AG04450 (cell line): ENCODE results near the gene PTS. TPM values are rescaled to one million over a fixed set of nuclear protein-coding genes. Genes with fewer than 3 reads are reported as not detected.

ENCODE experiments used
- CTCF ChIA-PET: fragments of 300-600, 350-600 bp; formaldehyde crosslinking; extraction: SDS; loops from one replicate; lab custom pipeline; 2022; ENCODE audit warnings: antibody characterized with exemption, inconsistent platforms; lab: Charles Lee
- POLR2A ChIA-PET: fragments of 350-600 bp; formaldehyde crosslinking; extraction: SDS; loops from one replicate; lab custom pipeline; 2021; ENCODE audit warnings: antibody characterized with exemption, inconsistent platforms; lab: Yijun Ruan, JAX
- DNase-seq: peaks from one replicate; pipeline ENCODE4 v3.0.0-alpha.2; 2011; ENCODE audit warnings: low read depth, low spot score
- H3K27ac ChIP-seq: one replicate; pipeline ENCODE4 v1.5.1; 2012; ENCODE audit warnings: low read depth, low read length, control low read depth
- H3K27me3 ChIP-seq: one replicate; pipeline ENCODE4 v1.6.0; 2012; ENCODE audit warnings: low read length; ENCODE audit not compliant: control insufficient read depth, insufficient read depth
- H3K4me3 ChIP-seq: 2 replicates; pipeline ENCODE4 v1.5.1; 2011; ENCODE audit warnings: mild to moderate bottlenecking, low read depth, low read length, control low read depth
- H3K9me3 ChIP-seq: 2 replicates; pipeline ENCODE4 v1.5.1; 2012; ENCODE audit warnings: low read length; ENCODE audit not compliant: control insufficient read depth, insufficient read depth
- polyA plus RNA-seq: library from polyadenylated mRNA; depleted of rRNA; stranded (reverse); fragments of >200 nt; gene quantifications from 2 replicates; pipeline ENCODE4 v1.2.3, GENCODE V29; 2011; rRNA removed
- small RNA-seq: library from RNA; depleted of rRNA; stranded (forward); fragments of <200 nt; gene quantifications from one replicate; pipeline ENCODE3, GENCODE V24; 2012; ENCODE audit warnings: low read depth; ENCODE audit not compliant: insufficient read length
- TF ChIP-seq, protein P1 (sequence below): IDR thresholded peaks from 2 replicates; pipeline ENCODE4 v1.5.1; 2011; ENCODE audit warnings: low read depth, low read length, control low read depth, inconsistent platforms

The PTS gene
- polyA plus RNA-seq, 1 experiment, result 55.9 TPM

DNA sequence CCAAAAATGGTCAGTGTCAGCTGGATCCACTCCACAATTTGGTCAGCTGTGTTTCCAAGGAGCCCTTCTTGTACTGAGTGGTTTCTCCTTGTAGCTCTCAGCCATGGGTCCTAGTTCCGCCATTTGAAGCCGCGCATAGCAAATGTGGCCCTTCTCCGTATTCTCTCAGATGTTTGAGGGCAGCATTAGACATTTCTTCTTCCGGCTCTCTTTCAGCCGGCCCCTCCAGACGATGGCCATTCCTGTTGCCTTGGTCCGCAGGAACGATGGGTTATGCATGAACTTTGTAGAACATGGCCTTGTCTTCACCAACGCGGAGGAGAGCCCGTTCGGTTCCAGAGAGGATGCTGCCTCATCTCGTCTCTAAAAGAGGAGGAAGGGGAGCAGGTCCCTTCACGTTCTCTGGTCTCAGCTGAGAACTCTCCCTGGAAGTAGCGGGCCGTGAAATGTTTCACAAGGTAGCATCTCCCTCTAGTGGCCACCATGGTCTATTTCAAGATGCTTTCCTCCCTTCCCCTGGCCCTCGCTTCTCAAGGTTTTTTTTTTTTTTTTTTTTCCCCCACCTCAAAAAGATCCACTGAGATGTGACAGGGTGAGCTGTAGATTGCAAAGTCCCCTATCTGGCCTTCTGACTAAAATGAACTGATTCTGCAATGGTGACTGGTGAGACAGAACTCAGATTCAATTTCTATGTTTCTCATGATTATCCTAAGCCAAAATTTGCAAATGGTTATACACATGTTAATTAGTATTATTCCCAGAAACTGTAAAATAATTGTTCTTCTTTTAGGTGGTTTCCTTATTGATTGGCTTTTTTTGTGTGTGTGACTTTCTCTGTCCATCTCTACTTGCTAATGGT, 54.3 kb downstream of the PTS start:
- ChIA-PET POLR2A (interaction anchor here (0.7 to 1.3 kb wide), 4 partner anchors 49 to 61 kb away, joined by 3 to 10 read pairs (median 6); no protein-coding TSS in a partner anchor), CTCF (interaction anchor here (0.5 to 16.5 kb wide), 89 partner anchors 8 to 1890 kb away, joined by 3 to 711 read pairs (median 5); partner anchors contain the start of genes NKAPD1, PIH1D2, PLET1 and PTS)
- Histone ChIP-seq H3K4me3 (peak overlapping the region; percentile 55), H3K9me3 (no peaks in the 10 kb centered on the region; the same call in 1 of the 2 replicates), H3K27me3 (peaks cover 16% of the 10 kb centered on the region), H3K27ac (no peak overlapping the region)
- TF ChIP-seq, protein P1, sequence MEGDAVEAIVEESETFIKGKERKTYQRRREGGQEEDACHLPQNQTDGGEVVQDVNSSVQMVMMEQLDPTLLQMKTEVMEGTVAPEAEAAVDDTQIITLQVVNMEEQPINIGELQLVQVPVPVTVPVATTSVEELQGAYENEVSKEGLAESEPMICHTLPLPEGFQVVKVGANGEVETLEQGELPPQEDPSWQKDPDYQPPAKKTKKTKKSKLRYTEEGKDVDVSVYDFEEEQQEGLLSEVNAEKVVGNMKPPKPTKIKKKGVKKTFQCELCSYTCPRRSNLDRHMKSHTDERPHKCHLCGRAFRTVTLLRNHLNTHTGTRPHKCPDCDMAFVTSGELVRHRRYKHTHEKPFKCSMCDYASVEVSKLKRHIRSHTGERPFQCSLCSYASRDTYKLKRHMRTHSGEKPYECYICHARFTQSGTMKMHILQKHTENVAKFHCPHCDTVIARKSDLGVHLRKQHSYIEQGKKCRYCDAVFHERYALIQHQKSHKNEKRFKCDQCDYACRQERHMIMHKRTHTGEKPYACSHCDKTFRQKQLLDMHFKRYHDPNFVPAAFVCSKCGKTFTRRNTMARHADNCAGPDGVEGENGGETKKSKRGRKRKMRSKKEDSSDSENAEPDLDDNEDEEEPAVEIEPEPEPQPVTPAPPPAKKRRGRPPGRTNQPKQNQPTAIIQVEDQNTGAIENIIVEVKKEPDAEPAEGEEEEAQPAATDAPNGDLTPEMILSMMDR, result peak; percentile 81
- peak; percentile 63 for DNase-seq

DNA sequence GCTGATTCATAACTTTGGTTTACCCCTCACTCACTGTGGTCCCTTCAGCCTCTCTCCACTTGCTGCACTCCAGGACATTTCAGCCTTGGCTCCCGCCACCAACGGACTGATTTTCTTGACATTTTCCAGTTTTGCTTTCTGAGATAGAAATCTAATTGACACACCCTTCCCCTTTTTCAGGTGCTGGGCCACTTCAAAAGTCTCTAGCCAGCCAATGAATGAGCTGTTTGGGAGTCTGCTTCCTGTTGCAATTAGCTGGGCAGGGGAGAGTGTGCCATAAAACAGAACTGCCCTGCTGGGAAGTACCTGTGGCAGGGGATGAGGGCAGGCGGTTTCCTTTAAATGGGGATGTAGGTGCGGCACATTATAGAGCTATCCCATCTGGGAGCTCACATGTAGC, 55.5 kb downstream of the PTS start:
- Histone ChIP-seq H3K9me3 (no peaks in the 10 kb centered on the region; the same call in 1 of the 2 replicates), H3K4me3 (no peak overlapping the region), H3K27me3 (peaks cover 16% of the 10 kb centered on the region), H3K27ac (no peak overlapping the region)
- DNase-seq, result no peak
- TF ChIP-seq, protein P1, result no peak
- CTCF ChIA-PET, result interaction anchor here (0.6 to 16.5 kb wide), 17 partner anchors 10 to 1008 kb away, joined by 3 to 711 read pairs (median 9); partner anchors contain the start of genes PTS, SDHD and TIMM8B
- POLR2A ChIA-PET, result no interaction called here

Small RNAs within 50 kb of the gene (small RNA-seq; reads per million reads assigned to genes)
- not detected for gene MRPS36P4

Other genes with a start within 250 kb of the PTS start
- 26.6 and 34.8 TPM in 2 replicates for gene DLAT, start 201.0 kb upstream of the PTS start, polyA plus RNA-seq
- gene PIH1D2, start 152.4 kb upstream of the PTS start, polyA plus RNA-seq, result 1.5 TPM in 2 replicates
- gene NKAPD1, start 152.1 kb upstream of the PTS start, polyA plus RNA-seq, result 18.2 and 23.2 TPM in 2 replicates
- gene TIMM8B, start 139.7 kb upstream of the PTS start, polyA plus RNA-seq, result 106 and 143 TPM in 2 replicates
- gene SDHD, start 139.6 kb upstream of the PTS start, polyA plus RNA-seq, result 122 and 154 TPM in 2 replicates
- gene IL18, start 62.3 kb upstream of the PTS start, polyA plus RNA-seq, result 0.12 and 0.46 TPM in 2 replicates
- gene TEX12, start 59.1 kb upstream of the PTS start, polyA plus RNA-seq, result 0.19 TPM in 1 of 2 replicates, not detected in the other
- gene BCO2, start 50.9 kb upstream of the PTS start, polyA plus RNA-seq, result 0.94 and 1.3 TPM in 2 replicates
- gene PLET1, start 34.4 kb downstream of the PTS start, polyA plus RNA-seq, result not detected in 2 replicates